Tibial nerve (tissue), 4 donors: ENCODE data around the gene UBTD1. TPM values are rescaled to one million over a fixed set of nuclear protein-coding genes. Genes with fewer than 3 reads are reported as not detected.
A peak's percentile ranks its signal among the peaks of the same experiment; 100 is the strongest.

Source experiments
- DNase-seq, 2 donors: peaks; one replicate each; pipeline ENCODE4 v3.0.0-alpha.2; 2019; ENCODE audit warnings: low spot score in 2 of 2
- H3K27ac ChIP-seq, 4 donors: fragments of 200-600 bp; sonication (generic) in 3 of 4; one replicate each; pipeline ENCODE4 v1.5.1; 2017 to 2019; ENCODE audit warnings: mild to moderate bottlenecking in 1 of 4
- H3K27me3 ChIP-seq, 2 donors: fragments of 200-600 bp; sonication (generic) in 1 of 2; one replicate each; pipeline versions ENCODE4 v1.5.1 to v1.6.0; 2017 to 2019
- H3K36me3 ChIP-seq, 3 donors: fragments of 200-600 bp; sonication (generic); one replicate each; pipeline ENCODE4 v1.5.1; 2018 to 2019
- H3K4me1 ChIP-seq, 4 donors: fragments of 200-600 bp; sonication (generic) in 3 of 4; one replicate each; pipeline ENCODE4 v1.5.1; 2017 to 2019
- H3K4me3 ChIP-seq, 4 donors: fragments of 200-600 bp; sonication (generic) in 3 of 4; one replicate each; pipeline ENCODE4 v1.5.1; 2017 to 2019; ENCODE audit warnings: mild to moderate bottlenecking in 1 of 4, moderate library complexity in 1 of 4
- H3K9me3 ChIP-seq, 4 donors: fragments of 200-600 bp; sonication (generic) in 3 of 4; one replicate each; pipeline ENCODE4 v1.5.1; 2017 to 2019
- EP300 ChIP-seq, 2 donors: sonication (generic); formaldehyde crosslinking; IDR thresholded peaks; one replicate each; pipeline ENCODE4 v1.6.1; 2017; ENCODE audit warnings: antibody characterized with exemption in 2 of 2, mild to moderate bottlenecking in 1 of 2
- POLR2A ChIP-seq, 2 donors: fragments of 450-650 bp; IDR thresholded peaks; one replicate each; pipeline ENCODE4 v1.6.1; 2017; ENCODE audit warnings: antibody characterized with exemption in 2 of 2, mild to moderate bottlenecking in 2 of 2, moderate library complexity in 2 of 2
- WGBS, 2 donors: methylation state at CpG; one replicate each; pipeline ENCODE4 v1.1.5; 2018; 5-methylcytosine and 5-hydroxymethylcytosine counted together
- total RNA-seq, 4 donors: library from RNA; depleted of rRNA; stranded (reverse); fragments of >200 nt; gene quantifications; one replicate each; pipeline ENCODE4 v1.1.0, GENCODE V29; 2016
- TF ChIP-seq, protein P1 (sequence below), 5 experiments: fragments of 200-600 bp in 3 of 5; fragments of 450-650 bp in 2 of 5; sonication (generic) in 3 of 5; IDR thresholded peaks; one replicate each; pipeline ENCODE4 v1.5.1; 2016 to 2019; ENCODE audit warnings: antibody characterized with exemption in 5 of 5, mild to moderate bottlenecking in 3 of 5, moderate library complexity in 2 of 5

UBTD1 gene
- total RNA-seq, 4 donors from 2014 or later: 9.4 to 17.1 (median 16.5) TPM

- Histone ChIP-seq H3K4me1 (no peaks in the 10 kb centered on the region), H3K36me3 (no peaks in the 10 kb centered on the region), H3K27me3 (no peaks in the 10 kb centered on the region), H3K27ac (no peak overlapping the region), H3K9me3 (no peaks in the 10 kb centered on the region), H3K4me3 (no peak overlapping the region)
- no peak for DNase-seq
- WGBS, 2 donors: 89 to 90% methylated on average over 10 of the region's 10 CpGs
- TF ChIP-seq, protein P1, sequence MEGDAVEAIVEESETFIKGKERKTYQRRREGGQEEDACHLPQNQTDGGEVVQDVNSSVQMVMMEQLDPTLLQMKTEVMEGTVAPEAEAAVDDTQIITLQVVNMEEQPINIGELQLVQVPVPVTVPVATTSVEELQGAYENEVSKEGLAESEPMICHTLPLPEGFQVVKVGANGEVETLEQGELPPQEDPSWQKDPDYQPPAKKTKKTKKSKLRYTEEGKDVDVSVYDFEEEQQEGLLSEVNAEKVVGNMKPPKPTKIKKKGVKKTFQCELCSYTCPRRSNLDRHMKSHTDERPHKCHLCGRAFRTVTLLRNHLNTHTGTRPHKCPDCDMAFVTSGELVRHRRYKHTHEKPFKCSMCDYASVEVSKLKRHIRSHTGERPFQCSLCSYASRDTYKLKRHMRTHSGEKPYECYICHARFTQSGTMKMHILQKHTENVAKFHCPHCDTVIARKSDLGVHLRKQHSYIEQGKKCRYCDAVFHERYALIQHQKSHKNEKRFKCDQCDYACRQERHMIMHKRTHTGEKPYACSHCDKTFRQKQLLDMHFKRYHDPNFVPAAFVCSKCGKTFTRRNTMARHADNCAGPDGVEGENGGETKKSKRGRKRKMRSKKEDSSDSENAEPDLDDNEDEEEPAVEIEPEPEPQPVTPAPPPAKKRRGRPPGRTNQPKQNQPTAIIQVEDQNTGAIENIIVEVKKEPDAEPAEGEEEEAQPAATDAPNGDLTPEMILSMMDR (IDR thresholded peaks at IDR 0.05): no peak
- TF ChIP-seq POLR2A (IDR thresholded peaks at IDR 0.05): no peak
- TF ChIP-seq EP300 (IDR thresholded peaks at IDR 0.05): no peak
These were observed 32.8 kb downstream of the UBTD1 start for GRCh38 chr10:97531401-97531986.

- no peaks in the 10 kb centered on the region for H3K9me3 ChIP-seq
- TF ChIP-seq, protein P1 (IDR thresholded peaks at IDR 0.05): no peak
- TF ChIP-seq POLR2A (IDR thresholded peaks at IDR 0.05) (no peak), EP300 (IDR thresholded peaks at IDR 0.05) (no peak)
- WGBS, 2 donors: 75 to 78% methylated on average over 12 of the region's 12 CpGs
- no peaks in the 10 kb centered on the region for H3K4me1 ChIP-seq
- no peaks in the 10 kb centered on the region for H3K27me3 ChIP-seq
- no peak for DNase-seq
- no peaks in the 10 kb centered on the region for H3K36me3 ChIP-seq
- no peak overlapping the region for H3K4me3 ChIP-seq
- no peak overlapping the region for H3K27ac ChIP-seq
These were observed 34.4 kb downstream of the UBTD1 start for GRCh38 chr10:97532935-97533671.

- Histone ChIP-seq H3K36me3 (no peaks in the 10 kb centered on the region), H3K27ac (no peak overlapping the region), H3K4me1 (peaks cover 0 to 6% (median 0%) of the 10 kb centered on the region in 4 donors), H3K9me3 (no peaks in the 10 kb centered on the region), H3K27me3 (no peaks in the 10 kb centered on the region), H3K4me3 (no peak overlapping the region)
- 77 to 87% methylated on average over 6 of the region's 6 CpGs for WGBS, 2 donors
- TF ChIP-seq EP300 (IDR thresholded peaks at IDR 0.05) (no peak), POLR2A (IDR thresholded peaks at IDR 0.05) (no peak)
- TF ChIP-seq, protein P1 (IDR thresholded peaks at IDR 0.05): no peak
- DNase-seq: no peak
These were observed 35.2 kb downstream of the UBTD1 start for GRCh38 chr10:97533888-97534287.

GRCh38 chr10:97534746-97535367 is 36.1 kb downstream of the UBTD1 start:
- no peak for TF ChIP-seq EP300 (IDR thresholded peaks at IDR 0.05)
- TF ChIP-seq, protein P1 (IDR thresholded peaks at IDR 0.05): peak in 1 of 5 experiments; percentile 32
- TF ChIP-seq POLR2A (IDR thresholded peaks at IDR 0.05): no peak
- peaks cover 0 to 16% (median 2%) of the 10 kb centered on the region in 4 donors for H3K4me1 ChIP-seq
- H3K27me3 ChIP-seq: no peaks in the 10 kb centered on the region
- H3K27ac ChIP-seq: no peak overlapping the region
- no peaks in the 10 kb centered on the region for H3K36me3 ChIP-seq
- DNase-seq: no peak
- no peaks in the 10 kb centered on the region for H3K9me3 ChIP-seq
- no peak overlapping the region for H3K4me3 ChIP-seq
- 65 to 84% methylated on average over 6 of the region's 6 CpGs for WGBS, 2 donors
